Glomerular visceral epithelial cell (primary cell): Measurements from ENCODE around the gene FGD5.

Experiments used
- DNase-seq: peaks from one replicate; pipeline ENCODE4 v3.0.0-alpha.2; 2016; ENCODE audit errors: extremely low spot score

FGD5 gene

GRCh38 chr3:14871456-14872200 lies 52.9 kb downstream of the FGD5 start:
- DNase-seq: no peak

GRCh38 chr3:14872706-14873105 lies 53.9 kb downstream of the FGD5 start:
- no peak for DNase-seq

- no peak for DNase-seq
These were observed 56.0 kb downstream of the FGD5 start for GRCh38 chr3:14874784-14875183.

- DNase-seq: no peak
These were observed 56.8 kb downstream of the FGD5 start for GRCh38 chr3:14875411-14876175.

- DNase-seq: no peak
These were observed 58.2 kb downstream of the FGD5 start for GRCh38 chr3:14876921-14877333.

GRCh38 chr3:14877469-14877868 lies 58.7 kb downstream of the FGD5 start:
- no peak for DNase-seq

GRCh38 chr3:14879211-14879874 lies 60.6 kb downstream of the FGD5 start:
- no peak for DNase-seq

- no peak for DNase-seq
These were observed 61.8 kb downstream of the FGD5 start for GRCh38 chr3:14880447-14881106.

- DNase-seq: no peak
These were observed 64.5 kb downstream of the FGD5 start for GRCh38 chr3:14883226-14883625.

GRCh38 chr3:14884665-14885064 lies 65.9 kb downstream of the FGD5 start:
- DNase-seq: no peak

GRCh38 chr3:14885307-14885706 lies 66.5 kb downstream of the FGD5 start:
- no peak for DNase-seq

- DNase-seq: no peak
These were observed 67.3 kb downstream of the FGD5 start for GRCh38 chr3:14886101-14886500.

GRCh38 chr3:14889205-14889604 lies 70.4 kb downstream of the FGD5 start:
- DNase-seq: no peak

- no peak for DNase-seq
These were observed 71.2 kb downstream of the FGD5 start for GRCh38 chr3:14889943-14890342.

GRCh38 chr3:14890476-14890875 lies 71.7 kb downstream of the FGD5 start:
- DNase-seq: no peak

- no peak for DNase-seq
These were observed 72.7 kb downstream of the FGD5 start for GRCh38 chr3:14891135-14892132.

GRCh38 chr3:14892226-14892625 lies 73.5 kb downstream of the FGD5 start:
- DNase-seq: no peak

GRCh38 chr3:14894085-14894484 lies 75.3 kb downstream of the FGD5 start:
- no peak for DNase-seq

GRCh38 chr3:14897266-14897665 lies 78.5 kb downstream of the FGD5 start:
- DNase-seq: no peak

GRCh38 chr3:14898929-14899328 lies 80.2 kb downstream of the FGD5 start:
- DNase-seq: no peak
